Progenitor cell of endocrine pancreas (in vitro differentiated cells): ENCODE results near the gene COLEC12. TPM values are rescaled to one million over a fixed set of nuclear protein-coding genes. Genes with fewer than 3 reads are reported as not detected.
"Not testable (repeated sequence)": the region's sequence is repeated elsewhere in the genome, so short reads cannot be mapped to it uniquely, and the experiment has no call there.

Source experiments
- DNase-seq: peaks from one replicate; pipeline ENCODE4 v3.0.0; 2021; ENCODE audit warnings: low spot score; ENCODE audit not compliant: unreplicated experiment
- H3K27ac Mint-ChIP-seq: 2 replicates; pipeline ENCODE4 v1.8.0; 2021; ENCODE audit warnings: mild to moderate bottlenecking, moderate library complexity, mixed read lengths
- H3K27me3 Mint-ChIP-seq: 2 replicates; pipeline ENCODE4 v1.8.0; 2021; ENCODE audit warnings: mixed read lengths
- H3K36me3 Mint-ChIP-seq: 2 replicates; pipeline ENCODE4 v1.8.0; 2022; ENCODE audit warnings: mixed read lengths; ENCODE audit not compliant: insufficient read depth
- H3K4me1 Mint-ChIP-seq: 2 replicates; pipeline ENCODE4 v1.8.0; 2021; ENCODE audit warnings: low read depth, mixed read lengths
- H3K4me3 Mint-ChIP-seq: 2 replicates; pipeline ENCODE4 v1.8.0; 2021; ENCODE audit warnings: low read depth, mild to moderate bottlenecking, moderate library complexity, mixed read lengths
- H3K9me3 Mint-ChIP-seq: 2 replicates; pipeline ENCODE4 v1.8.0; 2021; ENCODE audit warnings: low read depth, mixed read lengths
- total RNA-seq: library from RNA; stranded (reverse); gene quantifications from 2 replicates; pipeline ENCODE4 v1.2.1, GENCODE V29; 2021
- TF ChIP-seq, protein P1 (sequence below): fragments of 200-600 bp; sonication (generic); IDR thresholded peaks from one replicate; pipeline ENCODE4 v1.5.0; 2021; ENCODE audit warnings: antibody characterized with exemption, mild to moderate bottlenecking; ENCODE audit not compliant: unreplicated experiment

Gene COLEC12
- total RNA-seq, 1 donor from 2014 or later = 0.55 TPM

DNA sequence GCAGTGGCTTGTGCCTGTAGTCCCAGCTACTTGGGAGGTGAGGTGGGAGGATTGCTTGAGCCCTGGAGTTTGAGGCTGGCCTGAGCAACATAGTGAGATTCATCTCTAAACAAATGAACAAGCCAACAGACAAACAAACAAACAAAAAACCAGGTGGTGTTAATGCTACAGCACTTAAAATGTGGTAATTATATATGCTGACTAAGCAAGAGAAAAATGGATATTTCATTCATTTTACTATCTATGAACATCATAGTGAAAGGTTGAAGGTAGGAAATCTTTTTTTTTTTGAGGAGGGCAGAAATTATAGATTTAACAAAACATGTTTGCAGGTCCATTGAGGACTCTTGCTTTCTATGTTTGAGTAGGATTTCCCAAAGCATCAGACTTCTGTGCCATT lies 190.5 kb downstream of the COLEC12 start:
- DNase-seq = no peak
- TF ChIP-seq, protein P1, sequence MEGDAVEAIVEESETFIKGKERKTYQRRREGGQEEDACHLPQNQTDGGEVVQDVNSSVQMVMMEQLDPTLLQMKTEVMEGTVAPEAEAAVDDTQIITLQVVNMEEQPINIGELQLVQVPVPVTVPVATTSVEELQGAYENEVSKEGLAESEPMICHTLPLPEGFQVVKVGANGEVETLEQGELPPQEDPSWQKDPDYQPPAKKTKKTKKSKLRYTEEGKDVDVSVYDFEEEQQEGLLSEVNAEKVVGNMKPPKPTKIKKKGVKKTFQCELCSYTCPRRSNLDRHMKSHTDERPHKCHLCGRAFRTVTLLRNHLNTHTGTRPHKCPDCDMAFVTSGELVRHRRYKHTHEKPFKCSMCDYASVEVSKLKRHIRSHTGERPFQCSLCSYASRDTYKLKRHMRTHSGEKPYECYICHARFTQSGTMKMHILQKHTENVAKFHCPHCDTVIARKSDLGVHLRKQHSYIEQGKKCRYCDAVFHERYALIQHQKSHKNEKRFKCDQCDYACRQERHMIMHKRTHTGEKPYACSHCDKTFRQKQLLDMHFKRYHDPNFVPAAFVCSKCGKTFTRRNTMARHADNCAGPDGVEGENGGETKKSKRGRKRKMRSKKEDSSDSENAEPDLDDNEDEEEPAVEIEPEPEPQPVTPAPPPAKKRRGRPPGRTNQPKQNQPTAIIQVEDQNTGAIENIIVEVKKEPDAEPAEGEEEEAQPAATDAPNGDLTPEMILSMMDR = no peak
- Mint-ChIP-seq H3K4me1 (peaks cover 10% of the 10 kb centered on the region), H3K36me3 (no peaks in the 10 kb centered on the region), H3K27ac (no peak overlapping the region), H3K9me3 (no peaks in the 10 kb centered on the region), H3K4me3 (no peak overlapping the region), H3K27me3 (peaks cover 8% of the 10 kb centered on the region)

GRCh38 chr18:308086-308485 lies 192.4 kb downstream of the COLEC12 start:
- not testable (repeated sequence) for H3K4me1 Mint-ChIP-seq, H3K4me3 Mint-ChIP-seq

DNA sequence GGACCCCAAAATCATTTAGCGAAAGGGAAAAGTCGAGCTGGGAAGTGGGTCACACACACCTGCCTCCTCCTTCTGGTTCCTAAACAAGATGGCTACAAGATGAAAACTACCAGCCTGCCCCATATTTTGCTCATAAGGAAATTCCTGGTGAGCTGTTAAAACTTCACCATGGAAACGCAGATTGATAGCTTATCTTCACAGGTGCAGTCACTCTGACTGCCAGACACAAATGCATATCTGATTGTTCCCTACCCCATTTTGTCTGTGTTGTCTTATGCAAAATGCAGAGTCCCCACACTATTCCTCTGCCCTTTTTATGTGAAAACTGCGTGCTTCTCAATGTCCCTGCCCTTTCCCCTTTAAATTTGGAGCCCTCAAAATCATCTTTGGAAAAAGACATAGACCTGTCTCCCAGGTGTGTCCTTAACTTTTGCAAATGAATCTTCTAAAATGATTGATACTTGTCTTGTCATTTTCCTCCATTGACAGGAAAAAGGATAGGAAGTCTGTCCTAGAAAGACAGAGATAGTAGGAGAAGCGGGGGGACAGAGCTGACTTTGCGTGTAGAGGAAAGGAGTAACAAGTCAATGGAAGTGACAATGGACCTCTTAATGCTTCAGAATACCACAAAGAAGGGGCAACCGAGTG lies 193.8 kb downstream of the COLEC12 start:
- peaks cover 10% of the 10 kb centered on the region for H3K4me1 Mint-ChIP-seq
- TF ChIP-seq, protein P1 = no peak

More at GRCh38 chr18:308086-308485, 192.4 kb downstream of the COLEC12 start:
- not testable (repeated sequence) for H3K36me3 Mint-ChIP-seq, DNase-seq, H3K27ac Mint-ChIP-seq, H3K9me3 Mint-ChIP-seq
- H3K27me3 Mint-ChIP-seq = peaks cover 14% of the 10 kb centered on the region

DNA sequence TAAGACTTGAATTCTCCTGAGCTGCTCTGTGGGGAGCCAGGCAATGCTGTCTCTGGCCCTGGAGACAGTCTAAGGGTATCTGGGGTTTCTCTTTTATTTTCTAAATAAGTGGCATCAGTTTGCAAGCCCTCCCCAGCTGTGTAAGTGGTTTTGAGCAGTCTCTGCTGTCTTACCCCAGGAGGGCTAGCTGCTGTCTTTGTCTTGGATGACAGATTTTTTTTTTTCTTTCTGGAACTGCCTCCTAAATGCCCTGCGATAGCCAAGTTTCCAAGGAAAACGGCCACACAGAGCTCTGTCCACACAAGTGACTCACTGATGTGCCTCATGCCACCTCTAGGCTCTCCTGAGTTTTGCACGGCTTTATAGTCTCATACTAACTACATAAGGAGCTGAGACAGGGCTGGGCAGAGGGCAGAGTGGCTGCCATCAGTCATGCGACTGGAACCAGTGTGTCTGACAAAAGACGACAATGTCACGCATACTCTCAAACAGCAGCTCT lies 195.4 kb downstream of the COLEC12 start:
- Mint-ChIP-seq H3K27me3 (peaks cover 14% of the 10 kb centered on the region), H3K9me3 (no peaks in the 10 kb centered on the region), H3K4me1 (peaks cover 10% of the 10 kb centered on the region), H3K4me3 (no peak overlapping the region), H3K36me3 (no peaks in the 10 kb centered on the region), H3K27ac (no peak overlapping the region)
- TF ChIP-seq, protein P1 = no peak
- no peak for DNase-seq

More for the DNA sequence above, 193.8 kb downstream of the COLEC12 start:
- Mint-ChIP-seq H3K27me3 (peaks cover 14% of the 10 kb centered on the region), H3K27ac (no peak overlapping the region), H3K36me3 (no peaks in the 10 kb centered on the region), H3K9me3 (no peaks in the 10 kb centered on the region), H3K4me3 (no peak overlapping the region)
- no peak for DNase-seq

GRCh38 chr18:303607-304006 lies 196.9 kb downstream of the COLEC12 start:
- Mint-ChIP-seq H3K4me1 (peaks cover 10% of the 10 kb centered on the region), H3K27me3 (peaks cover 14% of the 10 kb centered on the region), H3K9me3 (no peaks in the 10 kb centered on the region), H3K4me3 (no peak overlapping the region), H3K36me3 (no peaks in the 10 kb centered on the region), H3K27ac (no peak overlapping the region)
- TF ChIP-seq, protein P1 = no peak
- DNase-seq = no peak

DNA sequence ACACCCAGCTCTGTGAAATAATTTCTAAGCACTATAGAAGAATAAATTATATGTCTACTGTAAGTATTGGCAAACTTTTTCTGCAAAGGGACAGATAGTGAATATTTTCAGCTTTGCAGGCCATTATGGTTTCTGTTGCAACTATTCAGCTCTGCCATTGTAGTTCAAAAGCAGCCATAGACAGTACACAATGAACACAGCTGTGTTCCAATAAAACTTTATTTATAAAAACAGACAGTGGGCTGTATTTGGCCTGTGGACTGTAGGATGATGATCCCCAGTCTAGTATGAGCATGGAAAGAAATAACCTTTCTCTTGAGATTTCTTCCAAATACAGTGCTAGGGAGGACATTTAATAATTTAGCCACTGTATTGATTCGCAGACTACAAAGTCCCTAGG lies 197.5 kb downstream of the COLEC12 start:
- no peak overlapping the region for H3K4me3 Mint-ChIP-seq
- no peak for DNase-seq
- no peaks in the 10 kb centered on the region for H3K36me3 Mint-ChIP-seq
- no peaks in the 10 kb centered on the region for H3K9me3 Mint-ChIP-seq
- peaks cover 14% of the 10 kb centered on the region for H3K27me3 Mint-ChIP-seq
- TF ChIP-seq, protein P1 = no peak
- peaks cover 10% of the 10 kb centered on the region for H3K4me1 Mint-ChIP-seq
- no peak overlapping the region for H3K27ac Mint-ChIP-seq
